Endothelial cell of umbilical vein (primary cell): ENCODE data around the gene CTXND1. TPM values are rescaled to one million over a fixed set of nuclear protein-coding genes. Genes with fewer than 3 reads are reported as not detected.

ENCODE experiments used
- BruUV-seq: library from RNA; stranded (reverse); fragments of 400-500 nt; replicated peaks from 2 replicates; lab custom pipeline; 2021; lab: Mats Ljungman, UMichigan
- CTCF ChIA-PET: fragments of 300-600, 350-600 bp; sonication (Branson Sonifier 250); formaldehyde crosslinking; loops from one replicate; lab custom pipeline; 2021; ENCODE audit warnings: antibody characterized with exemption, inconsistent platforms; lab: Charles Lee
- POLR2A ChIA-PET: fragments of 300-600, 350-600 bp; sonication (Branson Sonifier 250); formaldehyde crosslinking; loops from one replicate; lab custom pipeline; 2021; ENCODE audit warnings: antibody characterized with exemption, inconsistent platforms; lab: Charles Lee
- DNase-seq: peaks from one replicate; pipeline ENCODE4 v3.0.0-alpha.2; 2011; ENCODE audit warnings: low read depth, low spot score
- FAIRE-seq: peaks from 2 replicates; lab custom pipeline; 2011; peaks lifted over from hg19 to GRCh38; lab: Jason Lieb, UNC
- H2AFZ ChIP-seq: 2 replicates; pipeline ENCODE4 v1.6.0; 2012; ENCODE audit warnings: low read depth, low read length, control low read depth, inconsistent platforms
- H3K27ac ChIP-seq: 2 replicates; pipeline ENCODE4 v1.5.1; 2011; ENCODE audit warnings: low read depth, mild to moderate bottlenecking, control low read depth, low read length, moderate library complexity; ENCODE audit not compliant: insufficient read depth
- H3K27me3 ChIP-seq, 2 experiments: 2 replicates each; pipeline versions ENCODE4 v1.6.0 to v1.6.1; 2011; ENCODE audit warnings: low read length in 2 of 2, mixed read lengths in 1 of 2; ENCODE audit not compliant: control insufficient read depth in 2 of 2, insufficient read depth in 2 of 2
- H3K36me3 ChIP-seq, 2 experiments: 2 replicates in 1 of 2; 3 replicates in 1 of 2; pipeline ENCODE4 v1.5.1; 2011; ENCODE audit warnings: low read length in 2 of 2, mild to moderate bottlenecking in 1 of 2, moderate library complexity in 1 of 2; ENCODE audit not compliant: control insufficient read depth in 2 of 2, insufficient read depth in 2 of 2; ENCODE audit errors: extremely low read depth in 1 of 2
- H3K4me1 ChIP-seq: 3 replicates; pipeline ENCODE4 v1.5.1; 2011; ENCODE audit warnings: mild to moderate bottlenecking, low read length; ENCODE audit not compliant: control insufficient read depth, insufficient read depth; ENCODE audit errors: extremely low read depth
- H3K4me2 ChIP-seq: 2 replicates; pipeline ENCODE4 v1.6.1; 2011; ENCODE audit warnings: low read length, control low read depth, mixed read lengths; ENCODE audit not compliant: insufficient read depth
- H3K4me3 ChIP-seq, 3 experiments: fragments of 200-600 bp in 1 of 3; sonication (generic), shearing (Covaris generic) in 1 of 3; replicated peaks in 1 of 3; 2 replicates each; pipeline ENCODE4 v1.5.1; 2011 to 2016; ENCODE audit warnings: control low read depth in 3 of 3, low read length in 3 of 3, mild to moderate bottlenecking in 2 of 3, inconsistent platforms in 1 of 3, low read depth in 1 of 3, moderate library complexity in 1 of 3; ENCODE audit not compliant: insufficient read depth in 1 of 3
- H3K79me2 ChIP-seq: 2 replicates; pipeline ENCODE4 v1.6.0; 2012; ENCODE audit warnings: low read length, inconsistent platforms; ENCODE audit not compliant: control insufficient read depth, insufficient read depth
- H3K9ac ChIP-seq: replicated peaks from 2 replicates; pipeline ENCODE3; 2011; ENCODE audit warnings: low read length, control low read depth; ENCODE audit not compliant: insufficient read depth; ENCODE audit errors: extremely low read depth
- H3K9me1 ChIP-seq: replicated peaks from 3 replicates; pipeline ENCODE4 v1.6.0; 2011; ENCODE audit warnings: mild to moderate bottlenecking, low read length; ENCODE audit not compliant: control insufficient read depth, insufficient read depth; ENCODE audit errors: extremely low read depth
- H3K9me3 ChIP-seq: replicated peaks from 2 replicates; pipeline ENCODE4 v1.5.1; 2012; ENCODE audit warnings: low read length, inconsistent platforms; ENCODE audit not compliant: control insufficient read depth, insufficient read depth
- H4K20me1 ChIP-seq: replicated peaks from 2 replicates; pipeline ENCODE3; 2011; ENCODE audit warnings: mild to moderate bottlenecking, low read length; ENCODE audit not compliant: control insufficient read depth, insufficient read depth; ENCODE audit errors: extremely low read depth
- CTCF ChIP-seq, 2 donors: IDR thresholded peaks; 1 replicate in 1 of 2; 2 replicates in 1 of 2; pipeline ENCODE4 v1.5.1; 2011; ENCODE audit warnings: low read length in 2 of 2, mild to moderate bottlenecking in 2 of 2, moderate library complexity in 2 of 2, control low read depth in 1 of 2, inconsistent platforms in 1 of 2, low read depth in 1 of 2; ENCODE audit not compliant: insufficient read depth in 1 of 2; ENCODE audit errors: extremely low read depth in 1 of 2
- EZH2 ChIP-seq: IDR thresholded peaks from 2 replicates; pipeline ENCODE4 v1.6.1; 2012; ENCODE audit warnings: borderline replicate concordance, low read depth, mild to moderate bottlenecking, moderate library complexity, low read length, inconsistent platforms; ENCODE audit not compliant: severe bottlenecking
- FOS ChIP-seq: IDR thresholded peaks from 2 replicates; pipeline ENCODE4 v1.6.1; 2011; ENCODE audit warnings: mild to moderate bottlenecking, low read length, moderate library complexity, borderline replicate concordance; ENCODE audit not compliant: insufficient read depth
- GATA2 ChIP-seq: IDR thresholded peaks from 2 replicates; pipeline ENCODE4 v1.7.0; 2011; ENCODE audit warnings: low read depth, mild to moderate bottlenecking, moderate library complexity, mixed read lengths, low read length; ENCODE audit not compliant: insufficient read length, insufficient read depth
- JUN ChIP-seq: IDR thresholded peaks from 2 replicates; pipeline ENCODE4 v1.6.1; 2011; ENCODE audit warnings: borderline replicate concordance, low read depth; ENCODE audit not compliant: insufficient read length, insufficient read depth
- MAX ChIP-seq: IDR thresholded peaks from 2 replicates; pipeline ENCODE4 v1.6.1; 2011; ENCODE audit not compliant: insufficient read depth, insufficient read length
- MYC ChIP-seq: IDR thresholded peaks from one replicate; pipeline ENCODE4 v1.6.1; 2011; ENCODE audit warnings: mild to moderate bottlenecking, low read depth, low read length
- POLR2A ChIP-seq: IDR thresholded peaks from 2 replicates; pipeline ENCODE4 v1.6.1; 2012; ENCODE audit warnings: low read depth, mild to moderate bottlenecking, control low read depth, low read length
- POLR2AphosphoS5 ChIP-seq: IDR thresholded peaks from 2 replicates; pipeline ENCODE4 v1.6.1; 2012; ENCODE audit warnings: low read depth, mild to moderate bottlenecking, control low read depth, low read length, moderate library complexity; ENCODE audit not compliant: insufficient read depth
- dilution Hi-C: fragments of 300-500 bp; cut with MboI; formaldehyde crosslinking; loops from one replicate; pipeline ENCODE4 v1.15.0; 2019; ENCODE audit warnings: low sequenced_read_pairs; ENCODE audit not compliant: extremely low pct_ligation_motif_present
- intact Hi-C: fragments of 100-400 bp; cut with micrococcal nuclease; formaldehyde crosslinking; loops from one replicate; pipeline ENCODE4 v1.10.0; 2022
- polyA plus RNA-seq, 4 experiments: library from polyadenylated mRNA; depleted of rRNA in 3 of 4; stranded (reverse) in 3 of 4; unstranded in 1 of 4; fragments of >200 nt; gene quantifications; 2 replicates each; pipeline versions ENCODE4 v1.2.1 to v1.2.3, GENCODE V29; 2011 to 2012; ENCODE audit warnings: missing spikeins in 1 of 4
- total RNA-seq: library from RNA; stranded (reverse); gene quantifications from 2 replicates; pipeline ENCODE4 v1.2.3, GENCODE V29; 2021

Gene CTXND1
- total and polyA plus RNA-seq, 2 donors (not counting 3 experiments of a cell fraction or from before 2014, with no cell fraction given) = not detected

GRCh38 chr15:80201256-80202015 lies 50.6 kb downstream of the CTXND1 start:
- Histone ChIP-seq H3K27me3 (peaks cover 5 to 7% of the 10 kb centered on the region in 2 experiments), H3K4me3 (no peak overlapping the region), H3K79me2 (no peaks in the 10 kb centered on the region), H3K27ac (no peak overlapping the region), H3K4me2 (no peak overlapping the region), H3K9me1 (no peaks in the 10 kb centered on the region), H4K20me1 (no peaks in the 10 kb centered on the region), H3K9me3 (no peaks in the 10 kb centered on the region), H3K36me3 (no peaks in the 10 kb centered on the region), H2AFZ (no peak overlapping the region), H3K4me1 (no peaks in the 10 kb centered on the region), H3K9ac (no peak overlapping the region)
- ChIA-PET CTCF (no interaction called here), POLR2A (no interaction called here)
- TF ChIP-seq CTCF (IDR thresholded peaks at IDR 0.05; ENCODE audit: extremely low read depth in 1 of 2, insufficient read depth in 1 of 2, low read depth in 1 of 2, low read length in 2 of 2) = no peak
- dilution Hi-C loops (no loop called here), intact Hi-C loops (no loop called here)
- FAIRE-seq = no peak
- no peak for DNase-seq
- BruUV-seq = no TSS peak

- no peaks in the 10 kb centered on the region for H3K9me3 ChIP-seq
- dilution Hi-C loops (no loop called here), intact Hi-C loops (no loop called here)
- no peak overlapping the region for H3K27ac ChIP-seq
- H3K27me3 ChIP-seq = peaks cover 4 to 5% of the 10 kb centered on the region in 2 experiments
- H4K20me1 ChIP-seq = no peaks in the 10 kb centered on the region
- no peak overlapping the region for H2AFZ ChIP-seq
- DNase-seq (no peak), FAIRE-seq (no peak)
- no peak overlapping the region for H3K4me3 ChIP-seq
- H3K36me3 ChIP-seq = no peaks in the 10 kb centered on the region
- H3K9me1 ChIP-seq = no peaks in the 10 kb centered on the region
- no peak overlapping the region for H3K9ac ChIP-seq
- BruUV-seq = no TSS peak
- POLR2A ChIA-PET = no interaction called here
- TF ChIP-seq MAX (no peak), GATA2 (no peak), MYC (no peak), FOS (no peak), EZH2 (no peak), CTCF (IDR thresholded peaks at IDR 0.05; ENCODE audit: extremely low read depth in 1 of 2, insufficient read depth in 1 of 2, low read depth in 1 of 2, low read length in 2 of 2) (no peak), POLR2AphosphoS5 (no peak), JUN (no peak), POLR2A (no peak)
- H3K79me2 ChIP-seq = no peaks in the 10 kb centered on the region
- CTCF ChIA-PET = no interaction called here
- no peaks in the 10 kb centered on the region for H3K4me1 ChIP-seq
- no peak overlapping the region for H3K4me2 ChIP-seq
Measured at GRCh38 chr15:80199869-80200268, 52.1 kb downstream of the CTXND1 start.
